ENCODE measurements around the gene CRB3. TPM values are rescaled to one million over a fixed set of nuclear protein-coding genes. Genes with fewer than 3 reads are reported as not detected.

Gene CRB3
- polyA plus RNA-seq, 3 donors = not detected

GRCh38 chr19:6483235-6483634 is 19.2 kb downstream of the CRB3 start:
- Histone ChIP-seq H3K4me1 (ENCODE audit: control insufficient read depth in 1 of 2, insufficient read depth in 2 of 2, low read length in 2 of 2) (peaks cover 15 to 21% of the 10 kb centered on the region in 2 donors), H3K36me3 (replicated peaks in 1 of 2; ENCODE audit: control insufficient read depth in 1 of 2, insufficient read depth in 2 of 2, low read length in 2 of 2) (peaks cover 6 to 14% of the 10 kb centered on the region in 2 donors), H3K4me3 (replicated peaks in 1 of 3; ENCODE audit: low read depth in 2 of 3, low read length in 3 of 3) (no peak overlapping the region), H3K4me2 (replicated peaks; ENCODE audit: extremely low read depth, low read length, poor library complexity, severe bottlenecking) (no peak overlapping the region), H4K20me1 (ENCODE audit: insufficient read depth, low read length) (no peaks in the 10 kb centered on the region), H3K79me2 (ENCODE audit: insufficient read depth, low read length) (peaks cover 13% of the 10 kb centered on the region), H3K27ac (ENCODE audit: low read depth in 1 of 2, low read length in 2 of 2) (no peak overlapping the region), H3K9me3 (replicated peaks in 1 of 2; ENCODE audit: control insufficient read depth in 1 of 2, insufficient read depth in 1 of 2, low read length in 2 of 2) (no peaks in the 10 kb centered on the region), H3K27me3 (ENCODE audit: control insufficient read depth in 2 of 2, insufficient read depth in 2 of 2, low read length in 2 of 2) (no peaks in the 10 kb centered on the region), H2AFZ (ENCODE audit: insufficient read depth, low read depth, low read length, poor library complexity, severe bottlenecking) (no peak overlapping the region), H3K9ac (ENCODE audit: insufficient read depth, low read length, poor library complexity, severe bottlenecking) (no peak overlapping the region)
- H3K4me1 Mint-ChIP-seq = peaks cover 27% of the 10 kb centered on the region
- 93% methylated on average over 3 of the region's 3 CpGs for WGBS (ENCODE audit: insufficient coverage)
- no peak overlapping the region for H3K27ac Mint-ChIP-seq
- intact Hi-C loops (cut with micrococcal nuclease) = no loop called here
- peaks cover 5 to 11% of the 10 kb centered on the region in 2 donors for H3K36me3 Mint-ChIP-seq
- peaks cover 0 to 7% (median 3%) of the 10 kb centered on the region in 3 donors for H3K27me3 Mint-ChIP-seq (ENCODE audit: low read depth in 3 of 3)
- no peak overlapping the region for H3K4me3 Mint-ChIP-seq
- DNase-seq = no peak
- H3K9me3 Mint-ChIP-seq = peaks cover 0 to 5% (median 0%) of the 10 kb centered on the region in 7 donors
- TF ChIP-seq CTCF (IDR thresholded peaks at IDR 0.05) = no peak

- Mint-ChIP-seq H3K4me1 (peaks cover 27% of the 10 kb centered on the region), H3K27ac (no peak overlapping the region), H3K9me3 (peaks cover 0 to 5% (median 0%) of the 10 kb centered on the region in 7 donors), H3K36me3 (peaks cover 4 to 5% of the 10 kb centered on the region in 2 donors), H3K27me3 (ENCODE audit: low read depth in 3 of 3) (peaks cover under 1 to 7% (median 3%) of the 10 kb centered on the region in 3 donors), H3K4me3 (no peak overlapping the region)
- no peak overlapping the region for H3K4me3 ChIP-seq (replicated peaks in 1 of 3; ENCODE audit: low read depth in 2 of 3, low read length in 3 of 3)
- H3K4me1 ChIP-seq (ENCODE audit: control insufficient read depth in 1 of 2, insufficient read depth in 2 of 2, low read length in 2 of 2) = peaks cover 15 to 21% of the 10 kb centered on the region in 2 donors
- TF ChIP-seq CTCF (IDR thresholded peaks at IDR 0.05) = no peak
- H3K36me3 ChIP-seq (replicated peaks in 1 of 2; ENCODE audit: control insufficient read depth in 1 of 2, insufficient read depth in 2 of 2, low read length in 2 of 2) = peaks cover under 1 to 4% of the 10 kb centered on the region in 2 donors
- DNase-seq = no peak
- no peak overlapping the region for H2AFZ ChIP-seq (ENCODE audit: insufficient read depth, low read depth, low read length, poor library complexity, severe bottlenecking)
- H3K27ac ChIP-seq (ENCODE audit: low read depth in 1 of 2, low read length in 2 of 2) = no peak overlapping the region
- WGBS (ENCODE audit: insufficient coverage) = no CpG with 5 or more reads among the region's 8 CpGs
- H4K20me1 ChIP-seq (ENCODE audit: insufficient read depth, low read length) = no peaks in the 10 kb centered on the region
- peaks cover 13% of the 10 kb centered on the region for H3K79me2 ChIP-seq (ENCODE audit: insufficient read depth, low read length)
- H3K4me2 ChIP-seq (replicated peaks; ENCODE audit: extremely low read depth, low read length, poor library complexity, severe bottlenecking) = no peak overlapping the region
- intact Hi-C loops (cut with micrococcal nuclease) = no loop called here
- no peaks in the 10 kb centered on the region for H3K27me3 ChIP-seq (ENCODE audit: control insufficient read depth in 2 of 2, insufficient read depth in 2 of 2, low read length in 2 of 2)
- no peak overlapping the region for H3K9ac ChIP-seq (ENCODE audit: insufficient read depth, low read length, poor library complexity, severe bottlenecking)
- H3K9me3 ChIP-seq (replicated peaks in 1 of 2; ENCODE audit: control insufficient read depth in 1 of 2, insufficient read depth in 1 of 2, low read length in 2 of 2) = no peaks in the 10 kb centered on the region
These were observed 20.2 kb downstream of the CRB3 start for GRCh38 chr19:6484230-6484629.

Data from CD14-positive monocyte (primary cell).